A673 (cell line): ENCODE data around the gene TMOD1. TPM values are rescaled to one million over a fixed set of nuclear protein-coding genes. Genes with fewer than 3 reads are reported as not detected.

ENCODE experiments used
- BruUV-seq: library from RNA; stranded (reverse); fragments of 400-500 nt; replicated peaks from 2 replicates; lab custom pipeline; 2021; lab: Mats Ljungman, UMichigan
- CTCF ChIA-PET: fragments of 300-600 bp; sonication (Branson Sonifier 250); formaldehyde crosslinking; loops from one replicate; lab custom pipeline; 2022; ENCODE audit warnings: antibody characterized with exemption; lab: Charles Lee
- POLR2A ChIA-PET: fragments of 300-600 bp; sonication (Branson Sonifier 250); formaldehyde crosslinking; loops from one replicate; lab custom pipeline; 2022; ENCODE audit warnings: antibody characterized with exemption; ENCODE audit not compliant: low non-redundant PET; lab: Charles Lee
- DNase-seq: peaks from one replicate; pipeline ENCODE4 v3.0.0-alpha.2; 2015; ENCODE audit warnings: low spot score
- H3K27ac ChIP-seq: fragments of 200-600 bp; sonication (generic); 2 replicates; pipeline ENCODE4 v1.5.1; 2016; ENCODE audit warnings: mixed run types, low read depth, mild to moderate bottlenecking, mixed read lengths, antibody characterized with exemption, low read length; ENCODE audit not compliant: poor library complexity, severe bottlenecking
- H3K27me3 ChIP-seq: fragments of 200-600 bp; sonication (generic); replicated peaks from 2 replicates; pipeline ENCODE4 v1.6.1; 2017; ENCODE audit warnings: mixed run types, low read depth, mild to moderate bottlenecking, mixed read lengths, antibody characterized with exemption, low read length; ENCODE audit not compliant: insufficient read depth, poor library complexity
- H3K36me3 ChIP-seq: fragments of 200-600 bp; sonication (generic); 2 replicates; pipeline ENCODE4 v1.6.1; 2016; ENCODE audit warnings: mixed run types, mild to moderate bottlenecking, mixed read lengths, antibody characterized with exemption, low read length; ENCODE audit not compliant: insufficient read depth, poor library complexity, severe bottlenecking
- H3K4me1 ChIP-seq: fragments of 200-600 bp; sonication (generic); 2 replicates; pipeline ENCODE4 v1.6.1; 2017; ENCODE audit warnings: mixed run types, mild to moderate bottlenecking, mixed read lengths, antibody characterized with exemption, low read length; ENCODE audit not compliant: insufficient read depth, poor library complexity, severe bottlenecking
- H3K4me3 ChIP-seq: fragments of 200-600 bp; sonication (generic); 2 replicates; pipeline ENCODE4 v1.5.1; 2016; ENCODE audit warnings: low read depth, mixed run types, mild to moderate bottlenecking, mixed read lengths, low read length; ENCODE audit not compliant: poor library complexity, severe bottlenecking
- H3K9me3 ChIP-seq: fragments of 200-600 bp; sonication (generic); 2 replicates; pipeline ENCODE4 v1.6.1; 2016; ENCODE audit warnings: mixed run types, low read depth, mild to moderate bottlenecking, mixed read lengths, antibody characterized with exemption, low read length; ENCODE audit not compliant: poor library complexity, severe bottlenecking
- CTCF ChIP-seq: fragments of 300-800, 200-600 bp; sonication (generic); conservative IDR thresholded peaks from 2 replicates; pipeline ENCODE4 v1.5.1; 2017; ENCODE audit warnings: low read depth, mild to moderate bottlenecking, antibody characterized with exemption, low read length, moderate library complexity, mixed read lengths
- EZH2 ChIP-seq: fragments of 200-600 bp; sonication (generic); IDR thresholded peaks from 2 replicates; pipeline ENCODE4 v1.6.1; 2017; ENCODE audit warnings: borderline replicate concordance, low read depth, mild to moderate bottlenecking, mixed read lengths, antibody characterized with exemption, low read length; ENCODE audit not compliant: poor library complexity, severe bottlenecking
- intact Hi-C: fragments of 100-400 bp; cut with micrococcal nuclease; formaldehyde crosslinking; loops from one replicate; pipeline ENCODE4 v1.10.0; 2022; ENCODE audit not compliant: unreplicated experiment
- total RNA-seq: library from RNA; stranded (reverse); gene quantifications from 2 replicates; pipeline ENCODE4 v1.2.3, GENCODE V29; 2021

Gene TMOD1
- total RNA-seq, 1 experiment from 2014 or later: 0.09 TPM

- ChIA-PET CTCF (no interaction called here), POLR2A (no interaction called here)
- Histone ChIP-seq H3K27me3 (no peaks in the 10 kb centered on the region), H3K4me1 (no peaks in the 10 kb centered on the region), H3K27ac (no peak overlapping the region), H3K9me3 (no peaks in the 10 kb centered on the region), H3K36me3 (no peaks in the 10 kb centered on the region), H3K4me3 (no peak overlapping the region)
- intact Hi-C loops: no loop called here
- no peak for DNase-seq
- TF ChIP-seq CTCF (no peak), EZH2 (no peak)
- no TSS peak for BruUV-seq
These were observed 39.3 kb upstream of the TMOD1 start for GRCh38 chr9:97462159-97462558.

- no TSS peak for BruUV-seq
- TF ChIP-seq EZH2: no peak
- no peak for TF ChIP-seq CTCF
- Histone ChIP-seq H3K27me3 (no peaks in the 10 kb centered on the region), H3K9me3 (no peaks in the 10 kb centered on the region), H3K27ac (no peak overlapping the region), H3K4me1 (no peaks in the 10 kb centered on the region), H3K36me3 (no peaks in the 10 kb centered on the region), H3K4me3 (no peak overlapping the region)
- intact Hi-C loops: no loop called here
- DNase-seq: no peak
- ChIA-PET POLR2A (no interaction called here), CTCF (no interaction called here)
These were observed 38.6 kb upstream of the TMOD1 start for GRCh38 chr9:97462914-97463313.

- DNase-seq: peak; percentile 60
- no TSS peak for BruUV-seq
- Histone ChIP-seq H3K4me3 (no peak overlapping the region), H3K4me1 (no peaks in the 10 kb centered on the region), H3K36me3 (no peaks in the 10 kb centered on the region), H3K9me3 (no peaks in the 10 kb centered on the region), H3K27me3 (no peaks in the 10 kb centered on the region), H3K27ac (no peak overlapping the region)
- intact Hi-C loops: loop anchor here (1.0 kb wide), 2 partner anchors 129 to 146 kb away; no protein-coding TSS in a partner anchor
- CTCF ChIA-PET: interaction anchor here (3.6 kb wide), 1 partner anchor 130 kb away, joined by 16 read pairs; no protein-coding TSS in a partner anchor
- POLR2A ChIA-PET: no interaction called here
- peak; percentile 67 for TF ChIP-seq CTCF
- TF ChIP-seq EZH2: no peak
These were observed 32.6 kb upstream of the TMOD1 start for GRCh38 chr9:97468658-97469448.
